PC-9 (cell line): ENCODE measurements around the gene ARHGAP32. TPM values are rescaled to one million over a fixed set of nuclear protein-coding genes. Genes with fewer than 3 reads are reported as not detected.
"Not testable (repeated sequence)": the region's sequence is repeated elsewhere in the genome, so short reads cannot be mapped to it uniquely, and the experiment has no call there.

Experiments
- BruUV-seq: library from RNA; stranded (reverse); fragments of 400-500 nt; replicated peaks from 2 replicates; lab custom pipeline; 2021; lab: Mats Ljungman, UMichigan
- CTCF ChIA-PET: fragments of 300-600 bp; sonication (Branson Sonifier 250); formaldehyde crosslinking; loops from one replicate; lab custom pipeline; 2022; ENCODE audit warnings: antibody characterized with exemption; lab: Charles Lee
- POLR2A ChIA-PET: fragments of 300-600 bp; sonication (Branson Sonifier 250); formaldehyde crosslinking; loops from one replicate; lab custom pipeline; 2022; ENCODE audit warnings: antibody characterized with exemption; ENCODE audit not compliant: unreplicated experiment; lab: Charles Lee
- DNase-seq, 2 experiments: peaks; one replicate each; pipeline versions ENCODE4 v3.0.0 to v3.0.0-alpha.2; 2015 to 2022; ENCODE audit warnings: mixed read lengths in 1 of 2
- H2AFZ ChIP-seq: fragments of 200-600 bp; sonication (generic); 2 replicates; pipeline ENCODE4 v1.8.1; 2017; ENCODE audit warnings: antibody characterized with exemption
- H3F3A ChIP-seq: fragments of 200-600 bp; sonication (generic); 2 replicates; pipeline ENCODE4 v1.8.1; 2017; ENCODE audit warnings: antibody characterized with exemption, mild to moderate bottlenecking, low read depth; ENCODE audit not compliant: insufficient read depth
- H3K27ac ChIP-seq: fragments of 200-600 bp; sonication (generic); 2 replicates; pipeline ENCODE4 v1.6.1; 2016; ENCODE audit warnings: mixed run types
- H3K27me3 ChIP-seq: fragments of 200-600 bp; sonication (generic); 2 replicates; pipeline ENCODE4 v1.6.1; 2016; ENCODE audit warnings: low read depth, mixed run types; ENCODE audit not compliant: insufficient read depth
- H3K36me3 ChIP-seq: fragments of 200-600 bp; sonication (generic); 2 replicates; pipeline ENCODE4 v1.6.1; 2016; ENCODE audit warnings: low read depth, mixed run types
- H3K4me1 ChIP-seq: fragments of 200-600 bp; sonication (generic); replicated peaks from 2 replicates; pipeline ENCODE4 v1.6.1; 2016; ENCODE audit warnings: mixed run types; ENCODE audit not compliant: insufficient read depth
- H3K4me2 ChIP-seq: fragments of 200-600 bp; sonication (generic); 2 replicates; pipeline ENCODE4 v1.6.1; 2017; ENCODE audit warnings: mixed run types
- H3K4me3 ChIP-seq: fragments of 200-600 bp; sonication (generic); 2 replicates; pipeline ENCODE4 v1.6.1; 2016; ENCODE audit warnings: mixed run types
- H3K79me2 ChIP-seq: fragments of 200-600 bp; sonication (generic); 2 replicates; pipeline ENCODE4 v1.6.1; 2017; ENCODE audit warnings: low read depth, mixed run types
- H3K9me2 ChIP-seq: fragments of 200-600 bp; sonication (generic); 2 replicates; pipeline ENCODE4 v1.8.1; 2017; ENCODE audit warnings: mild to moderate bottlenecking; ENCODE audit not compliant: insufficient read depth
- H3K9me3 ChIP-seq: fragments of 200-600 bp; sonication (generic); 2 replicates; pipeline ENCODE4 v1.8.1; 2016; ENCODE audit warnings: low read depth; ENCODE audit not compliant: insufficient read depth
- H4K20me1 ChIP-seq: fragments of 200-600 bp; sonication (generic); 2 replicates; pipeline ENCODE4 v1.8.1; 2017; ENCODE audit not compliant: insufficient read depth
- CTCF ChIP-seq: fragments of 200-600 bp; sonication (generic); conservative IDR thresholded peaks from 2 replicates; pipeline ENCODE4 v1.6.1; 2017; ENCODE audit warnings: mixed run types, antibody characterized with exemption, mild to moderate bottlenecking, moderate library complexity
- EZH2 ChIP-seq: fragments of 200-600 bp; sonication (generic); IDR thresholded peaks from 2 replicates; pipeline ENCODE4 v1.8.0; 2017; ENCODE audit warnings: antibody characterized with exemption, low read depth
- intact Hi-C: fragments of 100-400 bp; cut with micrococcal nuclease; formaldehyde crosslinking; loops from one replicate; pipeline ENCODE4 v1.10.0; 2022; ENCODE audit not compliant: unreplicated experiment
- total RNA-seq: library from RNA; stranded (reverse); gene quantifications from 2 replicates; pipeline ENCODE4 v1.2.3, GENCODE V29; 2021

Gene ARHGAP32
- total RNA-seq, 1 experiment from 2014 or later: 35.1 TPM

GRCh38 chr11:128924104-128924503, 268.0 kb downstream of the ARHGAP32 start:
- Histone ChIP-seq H3K27ac (no peak overlapping the region), H3K4me3 (no peak overlapping the region), H4K20me1 (no peaks in the 10 kb centered on the region), H3F3A (no peaks in the 10 kb centered on the region), H2AFZ (no peak overlapping the region), H3K79me2 (no peaks in the 10 kb centered on the region), H3K4me2 (no peak overlapping the region), H3K9me3 (no peaks in the 10 kb centered on the region), H3K9me2 (no peaks in the 10 kb centered on the region), H3K36me3 (no peaks in the 10 kb centered on the region), H3K4me1 (no peaks in the 10 kb centered on the region), H3K27me3 (peaks cover 56% of the 10 kb centered on the region)
- intact Hi-C loops: no loop called here
- ChIA-PET CTCF (no interaction called here), POLR2A (interaction anchor here (0.6 kb wide), 1 partner anchor 25 kb away, joined by 4 read pairs; no protein-coding TSS in a partner anchor)
- no TSS peak for BruUV-seq
- TF ChIP-seq EZH2: no peak
- TF ChIP-seq CTCF: no peak
- no peak for DNase-seq

GRCh38 chr11:128921793-128922192, 270.3 kb downstream of the ARHGAP32 start:
- Histone ChIP-seq H3K9me2 (no peaks in the 10 kb centered on the region), H3K9me3 (no peaks in the 10 kb centered on the region), H3K27ac (no peak overlapping the region), H3K36me3 (no peaks in the 10 kb centered on the region), H4K20me1 (no peaks in the 10 kb centered on the region), H2AFZ (no peak overlapping the region), H3K27me3 (peaks cover 47% of the 10 kb centered on the region), H3K4me3 (no peak overlapping the region), H3K79me2 (no peaks in the 10 kb centered on the region), H3K4me2 (no peak overlapping the region), H3K4me1 (no peaks in the 10 kb centered on the region), H3F3A (no peaks in the 10 kb centered on the region)
- DNase-seq: no peak
- BruUV-seq: no TSS peak
- POLR2A ChIA-PET: no interaction called here
- CTCF ChIA-PET: no interaction called here
- TF ChIP-seq CTCF (no peak), EZH2 (no peak)
- intact Hi-C loops: no loop called here

DNA sequence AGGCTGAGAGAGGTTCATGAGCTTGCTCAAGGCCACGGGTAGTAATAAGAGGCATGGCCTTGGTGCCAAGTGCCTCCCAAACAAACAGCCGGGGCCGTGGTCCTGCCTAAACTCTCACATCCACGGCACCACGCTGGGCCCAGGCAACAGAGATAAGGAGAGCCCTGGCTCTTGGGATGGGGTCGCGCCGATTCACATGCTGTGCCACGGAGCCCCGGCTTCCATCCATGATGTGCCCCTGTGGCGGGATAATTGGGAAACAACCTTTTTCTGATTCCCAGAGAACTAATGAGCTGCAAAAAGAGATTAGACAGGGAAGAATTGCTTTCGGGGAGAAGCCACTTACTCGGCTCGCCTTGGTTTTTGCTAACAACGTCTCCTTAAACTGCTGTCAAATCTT, 271.5 kb downstream of the ARHGAP32 start:
- Histone ChIP-seq H3K4me2 (no peak overlapping the region), H2AFZ (no peak overlapping the region), H3K79me2 (no peaks in the 10 kb centered on the region), H3K9me3 (no peaks in the 10 kb centered on the region), H3K27ac (no peak overlapping the region), H3F3A (no peaks in the 10 kb centered on the region), H3K4me3 (no peak overlapping the region), H3K4me1 (no peaks in the 10 kb centered on the region), H4K20me1 (no peaks in the 10 kb centered on the region), H3K9me2 (no peaks in the 10 kb centered on the region), H3K36me3 (no peaks in the 10 kb centered on the region), H3K27me3 (peaks cover 42% of the 10 kb centered on the region)
- intact Hi-C loops: no loop called here
- POLR2A ChIA-PET: no interaction called here
- no TSS peak for BruUV-seq
- no peak for TF ChIP-seq CTCF
- TF ChIP-seq EZH2: no peak
- DNase-seq: no peak
- CTCF ChIA-PET: no interaction called here

DNA sequence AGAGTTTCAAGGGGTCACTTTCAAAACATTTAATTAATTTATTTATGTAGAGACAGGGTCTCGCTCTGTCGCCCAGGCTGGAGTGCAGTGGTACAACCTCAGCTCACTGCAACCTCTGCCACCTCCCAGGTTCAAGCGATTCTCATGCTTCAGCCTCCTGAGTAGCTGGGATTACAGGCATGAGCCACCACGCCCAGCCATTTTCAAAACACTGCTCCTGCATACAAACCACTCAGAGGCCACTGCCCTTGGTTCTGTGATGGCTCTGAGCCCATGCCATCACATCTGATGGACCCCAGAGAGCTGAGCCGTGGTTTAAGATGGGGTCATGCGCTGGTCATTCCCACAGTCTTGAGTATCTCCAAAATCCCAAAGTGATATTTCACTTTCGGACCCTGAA, 272.5 kb downstream of the ARHGAP32 start:
- peaks cover 36% of the 10 kb centered on the region for H3K27me3 ChIP-seq
- H3K4me3 ChIP-seq, CTCF ChIA-PET, H3K4me1 ChIP-seq, H3K36me3 ChIP-seq, DNase-seq, H3K9me2 ChIP-seq, H3K9me3 ChIP-seq, intact Hi-C loops, H3K27ac ChIP-seq, H3K79me2 ChIP-seq, H2AFZ ChIP-seq, H4K20me1 ChIP-seq, POLR2A ChIA-PET, BruUV-seq, H3K4me2 ChIP-seq, H3F3A ChIP-seq: not testable (repeated sequence)
